Umbilical cord (tissue), 2 donors: ENCODE data around the gene BDKRB2. TPM values are rescaled to one million over a fixed set of nuclear protein-coding genes. Genes with fewer than 3 reads are reported as not detected.

Experiments used
- DNase-seq: peaks from one replicate; pipeline ENCODE4 v3.0.0-alpha.2; 2015; ENCODE audit warnings: low spot score
- total RNA-seq: library from RNA; depleted of rRNA; stranded (reverse); fragments of >200 nt; gene quantifications from one replicate; pipeline ENCODE4 v1.2.3, GENCODE V29; 2014; ENCODE audit warnings: low replicate concordance; ENCODE audit not compliant: insufficient read depth

The BDKRB2 gene
- total RNA-seq, 1 donor from 2014 or later = 7.0 TPM

- peak; percentile 94 for DNase-seq
Measured at GRCh38 chr14:96176811-96177211, 27.8 kb upstream of the BDKRB2 start.

- peak; percentile 91 for DNase-seq
Measured at GRCh38 chr14:96177766-96178375, 26.8 kb upstream of the BDKRB2 start.

- DNase-seq = peak; percentile 34
Measured at GRCh38 chr14:96178461-96179321, 25.9 kb upstream of the BDKRB2 start.

GRCh38 chr14:96180043-96180874, 24.4 kb upstream of the BDKRB2 start:
- no peak for DNase-seq

GRCh38 chr14:96181186-96182056, 23.2 kb upstream of the BDKRB2 start:
- no peak for DNase-seq

- DNase-seq = no peak
Measured at GRCh38 chr14:96182546-96182945, 22.1 kb upstream of the BDKRB2 start.

GRCh38 chr14:96184737-96185136, 19.9 kb upstream of the BDKRB2 start:
- DNase-seq = no peak

- DNase-seq = no peak
Measured at GRCh38 chr14:96187216-96188031, 17.2 kb upstream of the BDKRB2 start.

- no peak for DNase-seq
Measured at GRCh38 chr14:96189281-96189711, 15.3 kb upstream of the BDKRB2 start.

- DNase-seq = no peak
Measured at GRCh38 chr14:96191353-96191752, 13.3 kb upstream of the BDKRB2 start.

GRCh38 chr14:96191841-96192462, 12.7 kb upstream of the BDKRB2 start:
- DNase-seq = no peak

GRCh38 chr14:96192975-96193805, 11.4 kb upstream of the BDKRB2 start:
- no peak for DNase-seq

GRCh38 chr14:96194262-96194656, 10.4 kb upstream of the BDKRB2 start:
- DNase-seq = no peak

GRCh38 chr14:96194657-96195431, 9.8 kb upstream of the BDKRB2 start:
- no peak for DNase-seq

GRCh38 chr14:96195441-96196081, 9.1 kb upstream of the BDKRB2 start:
- DNase-seq = no peak

- no peak for DNase-seq
Measured at GRCh38 chr14:96197163-96197852, 7.3 kb upstream of the BDKRB2 start.

GRCh38 chr14:96197969-96198368, 6.7 kb upstream of the BDKRB2 start:
- no peak for DNase-seq
